Gastrocnemius medialis (tissue), 4 donors: ENCODE measurements around the gene POFUT1.

Experiments
- CTCF ChIP-seq, 5 experiments: fragments of 450-650 bp in 3 of 5; fragments of 200-600 bp in 2 of 5; sonication (generic) in 2 of 5; IDR thresholded peaks in 4 of 5; conservative IDR thresholded peaks in 1 of 5; 1 replicate in 4 of 5; 2 replicates in 1 of 5; pipeline ENCODE4 v1.5.1; 2016 to 2019; ENCODE audit warnings: antibody characterized with exemption in 5 of 5, mild to moderate bottlenecking in 3 of 5, moderate library complexity in 3 of 5
- POLR2A ChIP-seq, 2 donors: fragments of 450-650 bp; IDR thresholded peaks; one replicate each; pipeline ENCODE4 v1.6.1; 2017; ENCODE audit warnings: antibody characterized with exemption in 2 of 2, mild to moderate bottlenecking in 2 of 2, moderate library complexity in 2 of 2

GRCh38 chr20:32199006-32199405 is 8.7 kb upstream of the POFUT1 start:
- no peak for TF ChIP-seq POLR2A (IDR thresholded peaks at IDR 0.05)
- TF ChIP-seq CTCF (IDR thresholded peaks at IDR 0.05 in 4 of 5, conservative IDR thresholded peaks at IDR 0.05 in 1 of 5), result no peak
